B cell (primary cell): Measurements from ENCODE around the gene ESR1. TPM values are rescaled to one million over a fixed set of nuclear protein-coding genes. Genes with fewer than 3 reads are reported as not detected.
A peak's percentile ranks its signal among the peaks of the same experiment; 100 is the strongest.

Source experiments
- ATAC-seq: fragments of 200-7000 bp; cut with Tn5 transposase; one replicate; pipeline ENCODE4 v1.10.0; 2021; ENCODE audit warnings: low read depth, mild to moderate bottlenecking, moderate number of reproducible peaks, moderate library complexity
- CTCF ChIA-PET: fragments of 350-600 bp; sonication (Branson Sonifier 250); formaldehyde crosslinking; loops from one replicate; lab custom pipeline; 2021; ENCODE audit warnings: antibody characterized with exemption, inconsistent platforms; lab: Charles Lee
- POLR2A ChIA-PET: fragments of 350-600 bp; sonication (Branson Sonifier 250); formaldehyde crosslinking; loops from one replicate; lab custom pipeline; 2021; ENCODE audit warnings: antibody characterized with exemption; lab: Charles Lee
- DNase-seq: peaks from one replicate; pipeline ENCODE4 v3.0.0; 2013
- H2AFZ ChIP-seq: 2 replicates; pipeline ENCODE4 v1.6.1; 2012; ENCODE audit warnings: mild to moderate bottlenecking, low read depth, low read length; ENCODE audit not compliant: insufficient read depth, poor library complexity, severe bottlenecking
- H3K27ac ChIP-seq, 2 donors: 1 replicate in 1 of 2; 2 replicates in 1 of 2; pipeline ENCODE4 v1.5.1; 2012 to 2013; ENCODE audit warnings: low read length in 2 of 2, mild to moderate bottlenecking in 2 of 2, moderate library complexity in 1 of 2
- H3K27me3 ChIP-seq, 4 experiments: fragments of 200-600 bp in 1 of 4; sonication (generic) in 1 of 4; replicated peaks in 1 of 4; 1 replicate in 2 of 4; 2 replicates in 2 of 4; pipeline versions ENCODE4 v1.6.1 to v1.7.0; 2013 to 2016; ENCODE audit warnings: low read length in 3 of 4, mild to moderate bottlenecking in 2 of 4, mixed read lengths in 1 of 4, moderate library complexity in 1 of 4; ENCODE audit not compliant: insufficient read depth in 4 of 4, control insufficient read depth in 3 of 4; ENCODE audit errors: control extremely low read depth in 1 of 4
- H3K36me3 ChIP-seq, 2 experiments: replicated peaks in 1 of 2; 1 replicate in 1 of 2; 2 replicates in 1 of 2; pipeline versions ENCODE4 v1.6.1 to v1.7.1; 2013; ENCODE audit warnings: low read length in 1 of 2; ENCODE audit not compliant: insufficient read depth in 2 of 2, control insufficient read depth in 1 of 2; ENCODE audit errors: control extremely low read depth in 1 of 2, extremely low read depth in 1 of 2
- H3K4me1 ChIP-seq, 2 donors: fragments of 200-600 bp in 1 of 2; sonication (generic) in 1 of 2; 1 replicate in 1 of 2; 2 replicates in 1 of 2; pipeline versions ENCODE4 v1.5.1 to v1.6.1; 2013 to 2017; ENCODE audit warnings: low read length in 2 of 2; ENCODE audit not compliant: control insufficient read depth in 2 of 2, insufficient read depth in 2 of 2
- H3K4me2 ChIP-seq: replicated peaks from 2 replicates; pipeline ENCODE3; 2012; ENCODE audit warnings: mild to moderate bottlenecking, low read depth, low read length; ENCODE audit not compliant: poor library complexity, severe bottlenecking
- H3K4me3 ChIP-seq, 5 experiments: fragments of 200-600 bp in 1 of 5; sonication (generic) in 1 of 5; 1 replicate in 3 of 5; 2 replicates in 2 of 5; pipeline versions ENCODE4 v1.5.1 to v1.7.0; 2011 to 2016; ENCODE audit warnings: low read length in 4 of 5, mild to moderate bottlenecking in 4 of 5, low read depth in 2 of 5, control low read depth in 1 of 5, moderate library complexity in 1 of 5; ENCODE audit not compliant: insufficient read depth in 1 of 5; ENCODE audit errors: control extremely low read depth in 1 of 5, extremely low read depth in 1 of 5
- H3K79me2 ChIP-seq: fragments of 200-600 bp; sonication (generic); one replicate; pipeline ENCODE4 v1.6.0; 2016; ENCODE audit warnings: low read length; ENCODE audit not compliant: control insufficient read depth, insufficient read depth
- H3K9ac ChIP-seq: fragments of 200-600 bp; sonication (generic); 2 replicates; pipeline ENCODE4 v1.6.1; 2017; ENCODE audit warnings: mild to moderate bottlenecking, low read length, moderate library complexity
- H3K9me3 ChIP-seq, 3 donors: one replicate each; pipeline versions ENCODE4 v1.6.1 to v1.7.1; 2013; ENCODE audit warnings: low read length in 2 of 3; ENCODE audit not compliant: control insufficient read depth in 2 of 3, insufficient read depth in 1 of 3; ENCODE audit errors: control extremely low read depth in 1 of 3
- H4K20me1 ChIP-seq: 2 replicates; pipeline ENCODE4 v1.6.0; 2012; ENCODE audit warnings: mild to moderate bottlenecking, low read length; ENCODE audit not compliant: insufficient read depth, control insufficient read depth, poor library complexity, severe bottlenecking
- H3K27ac Mint-ChIP-seq: one replicate; pipeline ENCODE4 v1.8.0; 2021; ENCODE audit warnings: mixed read lengths
- H3K27me3 Mint-ChIP-seq: one replicate; pipeline ENCODE4 v1.8.0; 2021; ENCODE audit warnings: mixed read lengths
- H3K4me1 Mint-ChIP-seq: one replicate; pipeline ENCODE4 v1.8.0; 2021; ENCODE audit warnings: mixed read lengths
- H3K4me3 Mint-ChIP-seq: one replicate; pipeline ENCODE4 v1.8.0; 2021; ENCODE audit warnings: mixed read lengths
- H3K9me3 Mint-ChIP-seq: one replicate; pipeline ENCODE4 v1.8.0; 2022; ENCODE audit warnings: mixed read lengths; ENCODE audit not compliant: insufficient read depth
- EZH2 ChIP-seq: IDR thresholded peaks from 2 replicates; pipeline ENCODE4 v1.6.1; 2012; ENCODE audit warnings: borderline replicate concordance, low read depth, mild to moderate bottlenecking, moderate library complexity, low read length; ENCODE audit not compliant: insufficient read depth, poor library complexity, severe bottlenecking
- WGBS: methylation state at CpG from one replicate; pipeline ENCODE4 v1.1.5; 2013; ENCODE audit warnings: missing lambda C conversion rate; ENCODE audit not compliant: insufficient coverage; 5-methylcytosine and 5-hydroxymethylcytosine counted together
- intact Hi-C: fragments of 100-400 bp; cut with micrococcal nuclease; formaldehyde crosslinking; loops from one replicate; pipeline ENCODE4 v1.10.0; 2022
- polyA plus RNA-seq: library from polyadenylated mRNA; depleted of rRNA; stranded (reverse); fragments of >200 nt; gene quantifications from 2 replicates; pipeline ENCODE4 v1.2.3, GENCODE V29; 2012
- total RNA-seq, 2 donors: library from RNA; stranded (reverse); fragments of 120-200 nt in 1 of 2; gene quantifications; 1 replicate in 1 of 2; 2 replicates in 1 of 2; pipeline versions ENCODE4 v1.2.3 to v1.2.4, GENCODE V29; 2013 to 2022
- TF ChIP-seq, protein P1 (sequence below): fragments of 200-600 bp; IDR thresholded peaks from one replicate; pipeline ENCODE4 v1.8.0; 2022; ENCODE audit warnings: antibody characterized with exemption, mild to moderate bottlenecking

The ESR1 gene
- total and polyA plus RNA-seq, 2 donors (not counting 1 experiment from before 2014, with no cell fraction given): 0.46 to 5.9 TPM

DNA sequence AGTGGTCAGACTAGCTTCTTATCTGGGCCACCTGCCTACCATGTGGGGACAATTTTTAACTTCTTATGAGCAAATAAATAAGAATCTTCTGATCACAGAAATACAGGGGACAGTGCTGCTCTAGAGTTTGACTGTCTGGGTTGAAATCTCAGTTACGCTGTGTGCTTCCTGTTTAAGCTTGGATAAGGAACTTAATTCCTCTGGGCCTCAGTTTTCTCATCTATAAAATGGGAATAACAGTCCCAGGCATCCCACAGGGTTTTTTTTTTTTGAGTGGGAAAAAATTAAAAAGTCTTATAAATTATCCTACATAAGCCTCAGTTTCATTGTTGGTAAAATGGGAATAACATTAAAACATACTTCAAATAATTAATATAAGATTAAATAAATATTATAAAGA lies 340.9 kb downstream of the ESR1 start:
- CTCF ChIA-PET: interaction anchor here (0.6 kb wide), 1 partner anchor 120 kb away, joined by 3 read pairs; no protein-coding TSS in a partner anchor
- no peak overlapping the region for H3K4me2 ChIP-seq
- POLR2A ChIA-PET: no interaction called here

DNA sequence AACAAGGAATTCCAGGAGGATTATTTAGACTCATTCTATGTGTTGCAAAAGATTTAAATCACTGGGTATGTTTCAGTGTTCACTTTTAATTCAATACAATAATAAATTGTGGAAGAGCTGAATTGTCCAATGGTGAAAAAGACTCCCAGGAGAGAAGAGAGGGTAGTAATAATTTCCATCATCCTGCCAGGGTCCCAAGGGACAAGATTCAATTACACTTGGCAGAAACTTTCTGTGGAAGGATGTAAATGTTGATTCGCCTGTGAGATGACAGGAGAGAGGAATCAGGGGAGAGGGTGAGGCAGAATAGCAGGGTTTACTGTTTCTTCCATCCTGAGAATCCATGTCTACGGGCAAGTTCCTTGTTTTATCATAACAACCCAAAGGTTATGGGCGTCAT lies 342.7 kb downstream of the ESR1 start:
- Histone ChIP-seq H3K79me2 (no peaks in the 10 kb centered on the region), H3K4me3 (no peak overlapping the region), H3K27ac (no peak overlapping the region), H4K20me1 (no peaks in the 10 kb centered on the region), H3K4me1 (no peaks in the 10 kb centered on the region), H3K4me2 (no peak overlapping the region), H3K27me3 (no peaks in the 10 kb centered on the region), H2AFZ (no peak overlapping the region), H3K9me3 (no peaks in the 10 kb centered on the region), H3K36me3 (peaks cover 14 to 93% of the 10 kb centered on the region in 2 experiments), H3K9ac (no peak overlapping the region)
- no CpG with 5 or more reads among the region's 3 CpGs for whole genome bisulfite sequencing
- TF ChIP-seq, protein P1, sequence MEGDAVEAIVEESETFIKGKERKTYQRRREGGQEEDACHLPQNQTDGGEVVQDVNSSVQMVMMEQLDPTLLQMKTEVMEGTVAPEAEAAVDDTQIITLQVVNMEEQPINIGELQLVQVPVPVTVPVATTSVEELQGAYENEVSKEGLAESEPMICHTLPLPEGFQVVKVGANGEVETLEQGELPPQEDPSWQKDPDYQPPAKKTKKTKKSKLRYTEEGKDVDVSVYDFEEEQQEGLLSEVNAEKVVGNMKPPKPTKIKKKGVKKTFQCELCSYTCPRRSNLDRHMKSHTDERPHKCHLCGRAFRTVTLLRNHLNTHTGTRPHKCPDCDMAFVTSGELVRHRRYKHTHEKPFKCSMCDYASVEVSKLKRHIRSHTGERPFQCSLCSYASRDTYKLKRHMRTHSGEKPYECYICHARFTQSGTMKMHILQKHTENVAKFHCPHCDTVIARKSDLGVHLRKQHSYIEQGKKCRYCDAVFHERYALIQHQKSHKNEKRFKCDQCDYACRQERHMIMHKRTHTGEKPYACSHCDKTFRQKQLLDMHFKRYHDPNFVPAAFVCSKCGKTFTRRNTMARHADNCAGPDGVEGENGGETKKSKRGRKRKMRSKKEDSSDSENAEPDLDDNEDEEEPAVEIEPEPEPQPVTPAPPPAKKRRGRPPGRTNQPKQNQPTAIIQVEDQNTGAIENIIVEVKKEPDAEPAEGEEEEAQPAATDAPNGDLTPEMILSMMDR: no peak
- no peak for TF ChIP-seq EZH2
- Mint-ChIP-seq H3K4me3 (no peak overlapping the region), H3K27me3 (no peaks in the 10 kb centered on the region), H3K4me1 (no peaks in the 10 kb centered on the region), H3K9me3 (no peaks in the 10 kb centered on the region), H3K27ac (peak overlapping the region; percentile 13)
- ChIA-PET POLR2A (no interaction called here), CTCF (no interaction called here)
- DNase-seq (no peak), ATAC-seq (no peak)
- intact Hi-C loops: no loop called here

More for the DNA sequence above, 340.9 kb downstream of the ESR1 start:
- Histone ChIP-seq H3K9ac (no peak overlapping the region), H3K36me3 (peaks cover 12 to 94% of the 10 kb centered on the region in 2 experiments), H3K4me1 (no peaks in the 10 kb centered on the region), H3K9me3 (no peaks in the 10 kb centered on the region), H3K27me3 (no peaks in the 10 kb centered on the region), H3K79me2 (no peaks in the 10 kb centered on the region), H2AFZ (no peak overlapping the region), H3K4me3 (no peak overlapping the region), H3K27ac (no peak overlapping the region), H4K20me1 (no peaks in the 10 kb centered on the region)
- intact Hi-C loops: no loop called here
- Mint-ChIP-seq H3K4me3 (no peak overlapping the region), H3K4me1 (no peaks in the 10 kb centered on the region), H3K27ac (no peak overlapping the region), H3K27me3 (no peaks in the 10 kb centered on the region), H3K9me3 (no peaks in the 10 kb centered on the region)
- no CpG with 5 or more reads among the region's 1 CpG for WGBS
- TF ChIP-seq, protein P1: no peak
- no peak for TF ChIP-seq EZH2
- DNase-seq (no peak), ATAC-seq (no peak)
